GM19397 (cell line): ENCODE data around the gene LAMA5.

Experiments
- ATAC-seq: cut with Tn5 transposase; IDR thresholded peaks from one replicate; pipeline ENCODE4 v1.9.1; 2021; ENCODE audit warnings: mild to moderate bottlenecking, moderate library complexity; ENCODE audit not compliant: unreplicated experiment

Gene LAMA5

GRCh38 chr20:62367136-62367632 lies at the start of gene LAMA5:
Gene LAMA5 (minus strand): TSS chr20:62367312. CDS start chr20:62367245, 67 bp downstream.
- ATAC-seq = no peak

- no peak for ATAC-seq
Observed at GRCh38 chr20:62415354-62416111, 48.4 kb upstream of the LAMA5 start.

- no peak for ATAC-seq
Observed at GRCh38 chr20:62413896-62414481, 46.9 kb upstream of the LAMA5 start.

- ATAC-seq = no peak
Observed at GRCh38 chr20:62413025-62413570, 46.0 kb upstream of the LAMA5 start.

- ATAC-seq = no peak
Observed at GRCh38 chr20:62412194-62413024, 45.3 kb upstream of the LAMA5 start.

- no peak for ATAC-seq
Observed at GRCh38 chr20:62411479-62412193, 44.5 kb upstream of the LAMA5 start.

- no peak for ATAC-seq
Observed at GRCh38 chr20:62410746-62411478, 43.8 kb upstream of the LAMA5 start.

GRCh38 chr20:62409931-62410745 lies 43.0 kb upstream of the LAMA5 start:
- ATAC-seq = no peak

GRCh38 chr20:62409086-62409853 lies 42.2 kb upstream of the LAMA5 start:
- ATAC-seq = no peak

GRCh38 chr20:62408640-62409039 lies 41.5 kb upstream of the LAMA5 start:
- ATAC-seq = no peak

GRCh38 chr20:62408055-62408454 lies 40.9 kb upstream of the LAMA5 start:
- ATAC-seq = no peak

GRCh38 chr20:62407221-62407992 lies 40.3 kb upstream of the LAMA5 start, which contains the start of gene CABLES2:
Gene CABLES2 (minus strand): TSS chr20:62407285. CDS start chr20:62407276, 9 bp downstream.
- ATAC-seq = peak; percentile 84

- ATAC-seq = peak; percentile 1
Observed at GRCh38 chr20:62406635-62407176, 39.6 kb upstream of the LAMA5 start.

GRCh38 chr20:62405981-62406513 lies 38.9 kb upstream of the LAMA5 start:
- ATAC-seq = no peak

- no peak for ATAC-seq
Observed at GRCh38 chr20:62405108-62405980, 38.2 kb upstream of the LAMA5 start.

- no peak for ATAC-seq
Observed at GRCh38 chr20:62404761-62405107, 37.6 kb upstream of the LAMA5 start.
